Astrocyte (in vitro differentiated cells and primary cell): ENCODE measurements around the gene JPT2. TPM values are rescaled to one million over a fixed set of nuclear protein-coding genes. Genes with fewer than 3 reads are reported as not detected.

Experiments
- DNase-seq: peaks from one replicate; pipeline ENCODE4 v3.0.0-alpha.2; 2010; ENCODE audit warnings: low read depth
- FAIRE-seq: peaks from 2 replicates; lab custom pipeline; 2011; peaks lifted over from hg19 to GRCh38; lab: Jason Lieb, UNC
- H2AFZ ChIP-seq: 2 replicates; pipeline ENCODE4 v1.6.0; 2012; ENCODE audit warnings: low read depth, low read length, inconsistent platforms
- H3K27ac ChIP-seq: 2 replicates; pipeline ENCODE4 v1.5.1; 2011; ENCODE audit warnings: low read depth, low read length, inconsistent platforms
- H3K27me3 ChIP-seq: 2 replicates; pipeline ENCODE4 v1.6.0; 2011; ENCODE audit warnings: low read length, inconsistent platforms; ENCODE audit not compliant: insufficient read depth
- H3K36me3 ChIP-seq: 2 replicates; pipeline ENCODE4 v1.5.1; 2011; ENCODE audit warnings: low read length, inconsistent platforms; ENCODE audit not compliant: insufficient read depth
- H3K4me1 ChIP-seq: 2 replicates; pipeline ENCODE4 v1.5.1; 2011; ENCODE audit warnings: low read length, inconsistent platforms; ENCODE audit not compliant: insufficient read depth
- H3K4me2 ChIP-seq: 2 replicates; pipeline ENCODE4 v1.6.0; 2012; ENCODE audit warnings: low read length, inconsistent platforms
- H3K4me3 ChIP-seq: 2 replicates; pipeline ENCODE4 v1.5.1; 2011; ENCODE audit warnings: low read depth, mild to moderate bottlenecking, low read length, inconsistent platforms; ENCODE audit not compliant: insufficient read depth
- H3K79me2 ChIP-seq: 2 replicates; pipeline ENCODE4 v1.6.0; 2012; ENCODE audit warnings: mild to moderate bottlenecking, low read length, inconsistent platforms; ENCODE audit not compliant: insufficient read depth
- H3K9ac ChIP-seq: 2 replicates; pipeline ENCODE4 v1.6.0; 2012; ENCODE audit warnings: mild to moderate bottlenecking, low read length, inconsistent platforms
- H3K9me3 ChIP-seq: 2 replicates; pipeline ENCODE4 v1.5.1; 2012; ENCODE audit warnings: low read depth, mild to moderate bottlenecking, low read length, inconsistent platforms; ENCODE audit not compliant: insufficient read depth
- H4K20me1 ChIP-seq: 2 replicates; pipeline ENCODE4 v1.6.0; 2012; ENCODE audit warnings: low read length, inconsistent platforms; ENCODE audit not compliant: insufficient read depth
- H3K27ac Mint-ChIP-seq: one replicate; pipeline ENCODE4 v1.8.0; 2021; ENCODE audit warnings: mild to moderate bottlenecking, mixed read lengths; ENCODE audit not compliant: unreplicated experiment
- H3K27me3 Mint-ChIP-seq: one replicate; pipeline ENCODE4 v1.8.0; 2021; ENCODE audit warnings: low read depth, mixed read lengths; ENCODE audit not compliant: unreplicated experiment
- H3K36me3 Mint-ChIP-seq: one replicate; pipeline ENCODE4 v1.8.0; 2021; ENCODE audit warnings: low read depth, mixed read lengths; ENCODE audit not compliant: unreplicated experiment
- H3K4me1 Mint-ChIP-seq: one replicate; pipeline ENCODE4 v1.8.0; 2021; ENCODE audit warnings: low read depth, mixed read lengths; ENCODE audit not compliant: unreplicated experiment
- H3K4me3 Mint-ChIP-seq: one replicate; pipeline ENCODE4 v1.8.0; 2021; ENCODE audit warnings: mild to moderate bottlenecking, moderate library complexity, mixed read lengths; ENCODE audit not compliant: unreplicated experiment
- H3K9me3 Mint-ChIP-seq: one replicate; pipeline ENCODE4 v1.8.0; 2021; ENCODE audit warnings: mild to moderate bottlenecking, mixed read lengths; ENCODE audit not compliant: unreplicated experiment
- EZH2 ChIP-seq: IDR thresholded peaks from 2 replicates; pipeline ENCODE4 v1.6.1; 2012; ENCODE audit warnings: mild to moderate bottlenecking, low read length, inconsistent platforms; ENCODE audit not compliant: insufficient read depth
- total RNA-seq: library from RNA; stranded (reverse); gene quantifications from 2 replicates; pipeline ENCODE4 v1.2.1, GENCODE V29; 2021
- TF ChIP-seq, protein P1 (sequence below): IDR thresholded peaks from 2 replicates; pipeline ENCODE4 v1.5.1; 2011; ENCODE audit warnings: low read depth, mild to moderate bottlenecking, inconsistent platforms, low read length, moderate library complexity; ENCODE audit not compliant: insufficient read depth

The JPT2 gene
- total RNA-seq, 1 donor from 2014 or later = 143 TPM

GRCh38 chr16:1645914-1646525 is 32.1 kb upstream of the JPT2 start:
- peak overlapping the region; percentile 6 for H3K9ac ChIP-seq
- Mint-ChIP-seq H3K27me3 (no peaks in the 10 kb centered on the region), H3K27ac (peak overlapping the region; percentile 49), H3K4me1 (peaks cover 10% of the 10 kb centered on the region), H3K9me3 (no peaks in the 10 kb centered on the region), H3K36me3 (peaks cover 16% of the 10 kb centered on the region), H3K4me3 (no peak overlapping the region)
- peak overlapping the region; percentile 0 for H3K4me2 ChIP-seq
- H3K4me3 ChIP-seq = no peak overlapping the region
- no peak overlapping the region for H2AFZ ChIP-seq
- FAIRE-seq = no peak
- peaks cover 34% of the 10 kb centered on the region for H3K79me2 ChIP-seq
- peaks cover 18% of the 10 kb centered on the region for H3K36me3 ChIP-seq
- H3K27ac ChIP-seq = peak overlapping the region; percentile 1
- H3K4me1 ChIP-seq = peaks cover 11% of the 10 kb centered on the region
- TF ChIP-seq, protein P1, sequence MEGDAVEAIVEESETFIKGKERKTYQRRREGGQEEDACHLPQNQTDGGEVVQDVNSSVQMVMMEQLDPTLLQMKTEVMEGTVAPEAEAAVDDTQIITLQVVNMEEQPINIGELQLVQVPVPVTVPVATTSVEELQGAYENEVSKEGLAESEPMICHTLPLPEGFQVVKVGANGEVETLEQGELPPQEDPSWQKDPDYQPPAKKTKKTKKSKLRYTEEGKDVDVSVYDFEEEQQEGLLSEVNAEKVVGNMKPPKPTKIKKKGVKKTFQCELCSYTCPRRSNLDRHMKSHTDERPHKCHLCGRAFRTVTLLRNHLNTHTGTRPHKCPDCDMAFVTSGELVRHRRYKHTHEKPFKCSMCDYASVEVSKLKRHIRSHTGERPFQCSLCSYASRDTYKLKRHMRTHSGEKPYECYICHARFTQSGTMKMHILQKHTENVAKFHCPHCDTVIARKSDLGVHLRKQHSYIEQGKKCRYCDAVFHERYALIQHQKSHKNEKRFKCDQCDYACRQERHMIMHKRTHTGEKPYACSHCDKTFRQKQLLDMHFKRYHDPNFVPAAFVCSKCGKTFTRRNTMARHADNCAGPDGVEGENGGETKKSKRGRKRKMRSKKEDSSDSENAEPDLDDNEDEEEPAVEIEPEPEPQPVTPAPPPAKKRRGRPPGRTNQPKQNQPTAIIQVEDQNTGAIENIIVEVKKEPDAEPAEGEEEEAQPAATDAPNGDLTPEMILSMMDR = no peak
- no peak for TF ChIP-seq EZH2
- no peaks in the 10 kb centered on the region for H3K27me3 ChIP-seq
- no peaks in the 10 kb centered on the region for H3K9me3 ChIP-seq
- peak; percentile 20 for DNase-seq
- H4K20me1 ChIP-seq = peaks cover 60% of the 10 kb centered on the region

- Mint-ChIP-seq H3K36me3 (peaks cover 22% of the 10 kb centered on the region), H3K9me3 (peaks cover 2% of the 10 kb centered on the region), H3K4me3 (no peak overlapping the region), H3K4me1 (peaks cover 10% of the 10 kb centered on the region), H3K27me3 (no peaks in the 10 kb centered on the region), H3K27ac (no peak overlapping the region)
- no peak overlapping the region for H3K9ac ChIP-seq
- no peak overlapping the region for H3K4me3 ChIP-seq
- no peaks in the 10 kb centered on the region for H3K27me3 ChIP-seq
- peaks cover 9% of the 10 kb centered on the region for H3K36me3 ChIP-seq
- peaks cover 60% of the 10 kb centered on the region for H4K20me1 ChIP-seq
- no peak overlapping the region for H3K27ac ChIP-seq
- peaks cover 34% of the 10 kb centered on the region for H3K79me2 ChIP-seq
- peaks cover 11% of the 10 kb centered on the region for H3K4me1 ChIP-seq
- FAIRE-seq (no peak), DNase-seq (no peak)
- H2AFZ ChIP-seq = no peak overlapping the region
- TF ChIP-seq, protein P1 = no peak
- no peak for TF ChIP-seq EZH2
- H3K9me3 ChIP-seq = no peaks in the 10 kb centered on the region
- H3K4me2 ChIP-seq = no peak overlapping the region
Observed at GRCh38 chr16:1647856-1648255, 30.2 kb upstream of the JPT2 start.

DNA sequence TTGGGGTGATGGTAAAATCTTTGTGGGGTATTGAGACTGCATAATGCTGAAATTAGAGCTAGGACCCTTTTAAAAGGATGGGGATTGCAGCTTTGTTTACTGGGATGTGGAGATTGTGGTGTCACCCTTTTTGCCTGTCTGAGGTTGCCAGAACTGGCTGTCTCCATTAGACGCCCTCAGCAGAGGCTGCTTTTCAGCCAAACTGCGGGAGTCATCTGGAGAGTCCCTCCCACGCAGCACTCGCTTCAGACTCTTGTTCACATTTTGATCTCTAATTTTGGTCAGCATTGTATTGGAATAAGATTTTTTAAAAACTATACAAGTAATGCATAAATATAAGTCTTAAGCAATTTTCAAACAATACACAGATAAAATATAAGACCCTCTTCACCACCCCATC is 27.9 kb upstream of the JPT2 start:
- Mint-ChIP-seq H3K27me3 (no peaks in the 10 kb centered on the region), H3K4me1 (peaks cover 10% of the 10 kb centered on the region), H3K4me3 (no peak overlapping the region), H3K36me3 (peaks cover 24% of the 10 kb centered on the region), H3K27ac (no peak overlapping the region), H3K9me3 (peaks cover 2% of the 10 kb centered on the region)
- Histone ChIP-seq H3K36me3 (peaks cover 8% of the 10 kb centered on the region), H3K79me2 (peaks cover 21% of the 10 kb centered on the region), H3K27me3 (no peaks in the 10 kb centered on the region), H3K27ac (no peak overlapping the region), H3K9me3 (no peaks in the 10 kb centered on the region), H3K4me1 (peaks cover 11% of the 10 kb centered on the region), H3K4me2 (no peak overlapping the region), H3K4me3 (no peak overlapping the region), H2AFZ (no peak overlapping the region), H4K20me1 (peaks cover 44% of the 10 kb centered on the region), H3K9ac (no peak overlapping the region)
- FAIRE-seq = no peak
- no peak for DNase-seq
- TF ChIP-seq EZH2 = no peak
- TF ChIP-seq, protein P1 = no peak
